Suprapubic skin (tissue), 4 donors: ENCODE measurements around the gene XBP1. TPM values are rescaled to one million over a fixed set of nuclear protein-coding genes. Genes with fewer than 3 reads are reported as not detected.
A peak's percentile ranks its signal among the peaks of the same experiment; 100 is the strongest.

Experiments used
- DNase-seq, 2 donors: peaks; one replicate each; pipeline ENCODE4 v3.0.0-alpha.2; 2019; ENCODE audit warnings: low spot score in 2 of 2
- H3K27ac ChIP-seq: fragments of 200-600 bp; sonication (generic); one replicate; pipeline ENCODE4 v1.5.1; 2019
- H3K27me3 ChIP-seq: fragments of 200-600 bp; sonication (generic); one replicate; pipeline ENCODE4 v1.5.1; 2019
- H3K36me3 ChIP-seq: fragments of 200-600 bp; sonication (generic); one replicate; pipeline ENCODE4 v1.5.1; 2019
- H3K4me1 ChIP-seq: fragments of 200-600 bp; sonication (generic); one replicate; pipeline ENCODE4 v1.5.1; 2019
- H3K4me3 ChIP-seq: fragments of 200-600 bp; sonication (generic); one replicate; pipeline ENCODE4 v1.5.1; 2019; ENCODE audit warnings: mild to moderate bottlenecking
- H3K9me3 ChIP-seq: fragments of 200-600 bp; sonication (generic); one replicate; pipeline ENCODE4 v1.5.1; 2019
- CTCF ChIP-seq, 2 donors: fragments of 200-600 bp in 1 of 2; fragments of 450-650 bp in 1 of 2; sonication (generic) in 1 of 2; IDR thresholded peaks; one replicate each; pipeline ENCODE4 v1.5.1; 2016 to 2019; ENCODE audit warnings: antibody characterized with exemption in 2 of 2, mild to moderate bottlenecking in 1 of 2, moderate library complexity in 1 of 2
- EP300 ChIP-seq: sonication (generic); formaldehyde crosslinking; IDR thresholded peaks from one replicate; pipeline ENCODE4 v1.6.1; 2017; ENCODE audit warnings: antibody characterized with exemption
- POLR2A ChIP-seq, 2 donors: fragments of 450-650 bp; IDR thresholded peaks; one replicate each; pipeline ENCODE4 v1.6.1; 2017; ENCODE audit warnings: antibody characterized with exemption in 2 of 2, mild to moderate bottlenecking in 2 of 2, moderate library complexity in 2 of 2
- POLR2AphosphoS5 ChIP-seq, 3 donors: sonication (generic); formaldehyde crosslinking; IDR thresholded peaks; one replicate each; pipeline ENCODE4 v1.6.1; 2017; ENCODE audit warnings: antibody characterized with exemption in 3 of 3
- WGBS: methylation state at CpG from one replicate; pipeline ENCODE4 v1.1.5; 2018; 5-methylcytosine and 5-hydroxymethylcytosine counted together
- total RNA-seq, 4 donors: library from RNA; depleted of rRNA; stranded (reverse); fragments of >200 nt; gene quantifications; one replicate each; pipeline ENCODE4 v1.1.0, GENCODE V29; 2016

Gene XBP1
- total RNA-seq, 4 donors from 2014 or later, result 220 to 305 (median 237) TPM

DNA sequence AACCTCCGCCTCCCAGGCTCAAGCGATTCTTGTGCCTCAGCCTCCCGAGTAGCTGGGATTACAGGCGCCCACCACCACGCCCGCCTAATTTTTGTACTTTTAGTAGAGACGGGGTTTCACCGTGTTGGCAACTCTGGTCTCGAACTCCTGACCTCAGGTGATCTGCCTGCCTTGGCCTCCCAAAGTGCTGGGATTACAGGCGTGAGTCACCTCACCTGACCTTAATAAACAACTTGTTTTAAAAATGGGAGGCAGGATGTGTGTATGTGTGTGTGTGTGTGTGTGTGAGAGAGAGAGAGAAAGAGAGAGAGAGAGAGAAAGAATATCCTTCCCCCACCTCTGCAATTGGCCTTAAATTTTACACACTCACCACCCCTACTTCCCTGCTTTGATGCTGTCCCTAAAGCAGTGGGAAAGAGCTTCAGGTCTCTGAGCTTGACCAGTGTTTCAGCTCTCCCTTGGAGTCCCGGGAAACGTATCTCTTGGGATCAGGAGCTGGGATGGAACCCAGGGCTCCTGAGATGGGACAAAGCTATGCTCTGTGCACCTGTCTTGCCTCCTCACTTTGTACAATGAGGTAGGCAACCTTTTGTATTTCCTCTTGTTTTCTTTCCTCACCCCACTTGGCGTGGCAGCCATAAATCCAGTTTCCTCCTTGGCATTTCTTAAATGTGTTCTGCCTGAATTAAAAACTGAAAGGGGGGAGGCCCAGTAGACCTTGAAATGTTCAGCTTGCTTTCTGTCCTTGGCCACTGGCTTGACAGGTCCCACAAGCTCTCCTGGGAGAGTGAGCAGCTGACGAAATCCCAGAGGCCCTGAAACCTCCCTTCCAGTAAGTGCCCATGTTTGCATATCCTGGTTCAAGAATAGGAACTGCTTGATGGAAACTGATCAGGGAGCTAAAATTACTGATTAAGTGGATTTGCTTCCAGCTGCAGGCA lies 17.8 kb upstream of the XBP1 start:
- TF ChIP-seq POLR2A (IDR thresholded peaks at IDR 0.05) (no peak), CTCF (IDR thresholded peaks at IDR 0.05) (no peak), POLR2AphosphoS5 (IDR thresholded peaks at IDR 0.05) (peak in 2 of 3 donors; percentile 19 to 32), EP300 (no peak)
- no peak overlapping the region for H3K4me3 ChIP-seq
- DNase-seq, result no peak
- H3K27ac ChIP-seq, result peak overlapping the region; percentile 68
- H3K36me3 ChIP-seq, result no peaks in the 10 kb centered on the region
- H3K27me3 ChIP-seq, result no peaks in the 10 kb centered on the region
- peaks cover 20% of the 10 kb centered on the region for H3K4me1 ChIP-seq
- whole genome bisulfite sequencing, result 73% methylated on average over 14 of the region's 14 CpGs
- no peaks in the 10 kb centered on the region for H3K9me3 ChIP-seq

- WGBS, result 98% methylated on average over 2 of the region's 2 CpGs
- Histone ChIP-seq H3K27ac (peak overlapping the region; percentile 68), H3K4me3 (no peak overlapping the region), H3K27me3 (no peaks in the 10 kb centered on the region), H3K9me3 (no peaks in the 10 kb centered on the region), H3K36me3 (no peaks in the 10 kb centered on the region), H3K4me1 (peaks cover 31% of the 10 kb centered on the region)
- no peak for DNase-seq
- no peak for TF ChIP-seq EP300
- TF ChIP-seq POLR2AphosphoS5 (IDR thresholded peaks at IDR 0.05), result no peak
- no peak for TF ChIP-seq CTCF (IDR thresholded peaks at IDR 0.05)
Observed at GRCh38 chr22:28817064-28817463, 16.7 kb upstream of the XBP1 start.

GRCh38 chr22:28815729-28816128 lies 15.4 kb upstream of the XBP1 start:
- WGBS, result 77% methylated on average over 6 of the region's 6 CpGs
- Histone ChIP-seq H3K4me1 (peaks cover 44% of the 10 kb centered on the region), H3K27me3 (no peaks in the 10 kb centered on the region), H3K27ac (no peak overlapping the region), H3K4me3 (no peak overlapping the region), H3K36me3 (no peaks in the 10 kb centered on the region), H3K9me3 (no peaks in the 10 kb centered on the region)
- TF ChIP-seq POLR2A (IDR thresholded peaks at IDR 0.05), result no peak
- TF ChIP-seq POLR2AphosphoS5 (IDR thresholded peaks at IDR 0.05), result no peak
- TF ChIP-seq CTCF (IDR thresholded peaks at IDR 0.05), result no peak
- TF ChIP-seq EP300, result no peak
- no peak for DNase-seq

DNA sequence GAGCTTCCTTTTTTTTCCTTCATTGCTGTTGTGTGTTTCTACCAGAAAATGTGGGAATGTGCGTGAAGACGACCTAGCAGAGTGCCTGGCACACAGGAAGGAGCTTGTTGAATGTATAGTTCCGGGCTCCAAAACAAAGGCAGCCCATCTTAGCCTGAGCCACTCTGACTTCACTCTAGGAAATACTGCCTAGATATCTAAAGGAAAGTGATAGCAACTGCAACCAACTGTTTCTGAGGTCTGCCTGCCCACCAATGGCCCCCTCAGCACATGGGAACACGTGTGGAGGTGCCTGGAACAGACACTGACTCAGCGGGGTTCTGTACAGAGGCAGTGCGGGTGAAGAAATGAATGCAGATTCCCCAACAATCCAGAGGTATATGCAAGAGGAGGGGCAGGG lies 14.7 kb upstream of the XBP1 start:
- Histone ChIP-seq H3K27me3 (no peaks in the 10 kb centered on the region), H3K4me3 (no peak overlapping the region), H3K36me3 (no peaks in the 10 kb centered on the region), H3K4me1 (peaks cover 46% of the 10 kb centered on the region), H3K27ac (no peak overlapping the region), H3K9me3 (no peaks in the 10 kb centered on the region)
- no peak for TF ChIP-seq POLR2A (IDR thresholded peaks at IDR 0.05)
- TF ChIP-seq POLR2AphosphoS5 (IDR thresholded peaks at IDR 0.05), result no peak
- TF ChIP-seq EP300, result no peak
- no peak for TF ChIP-seq CTCF (IDR thresholded peaks at IDR 0.05)
- WGBS, result 68% methylated on average over 6 of the region's 6 CpGs
- DNase-seq, result no peak

- DNase-seq, result peak in 1 of 2 donors; percentile 73
- no peaks in the 10 kb centered on the region for H3K27me3 ChIP-seq
- no peaks in the 10 kb centered on the region for H3K9me3 ChIP-seq
- no peak overlapping the region for H3K4me3 ChIP-seq
- no peaks in the 10 kb centered on the region for H3K36me3 ChIP-seq
- H3K27ac ChIP-seq, result peak overlapping the region; percentile 1
- WGBS, result 77% methylated on average over 2 of the region's 2 CpGs
- no peak for TF ChIP-seq POLR2A (IDR thresholded peaks at IDR 0.05)
- TF ChIP-seq POLR2AphosphoS5 (IDR thresholded peaks at IDR 0.05), result no peak
- no peak for TF ChIP-seq EP300
- TF ChIP-seq CTCF (IDR thresholded peaks at IDR 0.05), result no peak
- peaks cover 40% of the 10 kb centered on the region for H3K4me1 ChIP-seq
Observed at GRCh38 chr22:28813772-28814518, 13.6 kb upstream of the XBP1 start.
